GM10266 (cell line): ENCODE data around the gene TADA2A.

Source experiments
- DNase-seq: peaks from one replicate; pipeline ENCODE4 v3.0.0; 2012; ENCODE audit errors: extremely low spot score
- TF ChIP-seq, protein P1 (sequence below): IDR thresholded peaks from 2 replicates; pipeline ENCODE4 v1.5.1; 2012; ENCODE audit warnings: mild to moderate bottlenecking, low read depth; ENCODE audit not compliant: control insufficient read depth, insufficient read depth; ENCODE audit errors: missing control alignments

TADA2A gene

DNA sequence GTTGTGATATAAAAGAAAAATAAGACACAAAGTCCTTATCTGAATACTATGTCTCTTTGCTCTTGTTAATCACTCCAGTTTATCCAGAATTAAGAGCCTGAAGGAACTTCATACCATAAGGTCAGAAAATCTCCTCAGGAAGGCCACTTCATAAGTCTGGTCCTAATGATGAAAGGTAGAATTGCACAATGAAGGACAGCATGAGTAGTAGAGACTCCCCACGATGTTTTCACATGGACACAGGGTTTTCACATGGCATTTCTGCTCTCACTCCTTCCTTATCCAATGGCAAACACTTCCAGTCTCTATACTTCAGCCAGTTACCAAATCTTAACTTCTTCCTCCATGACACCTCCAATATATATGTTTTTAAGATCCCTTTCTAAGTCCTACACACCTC lies 41.1 kb upstream of the TADA2A start:
- DNase-seq = no peak

DNA sequence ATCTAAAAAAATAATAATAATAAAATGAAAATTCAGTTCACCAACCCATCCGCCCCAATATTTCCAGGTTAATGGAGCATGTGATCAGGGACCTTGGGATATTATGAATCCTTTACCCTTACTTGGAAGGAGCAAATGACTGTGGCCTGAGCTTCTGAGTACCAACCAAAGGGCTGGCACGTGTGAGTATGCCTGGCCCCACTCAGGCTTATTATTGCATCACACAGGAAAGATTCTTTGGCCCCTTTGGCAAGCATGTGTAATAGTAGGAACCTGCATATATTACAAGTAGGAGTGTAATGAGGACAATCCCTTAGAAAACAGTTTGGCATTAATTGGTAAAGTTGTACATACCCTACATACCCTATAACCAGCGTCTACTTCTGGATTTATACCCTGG lies 38.1 kb upstream of the TADA2A start:
- no peak for DNase-seq
- TF ChIP-seq, protein P1, sequence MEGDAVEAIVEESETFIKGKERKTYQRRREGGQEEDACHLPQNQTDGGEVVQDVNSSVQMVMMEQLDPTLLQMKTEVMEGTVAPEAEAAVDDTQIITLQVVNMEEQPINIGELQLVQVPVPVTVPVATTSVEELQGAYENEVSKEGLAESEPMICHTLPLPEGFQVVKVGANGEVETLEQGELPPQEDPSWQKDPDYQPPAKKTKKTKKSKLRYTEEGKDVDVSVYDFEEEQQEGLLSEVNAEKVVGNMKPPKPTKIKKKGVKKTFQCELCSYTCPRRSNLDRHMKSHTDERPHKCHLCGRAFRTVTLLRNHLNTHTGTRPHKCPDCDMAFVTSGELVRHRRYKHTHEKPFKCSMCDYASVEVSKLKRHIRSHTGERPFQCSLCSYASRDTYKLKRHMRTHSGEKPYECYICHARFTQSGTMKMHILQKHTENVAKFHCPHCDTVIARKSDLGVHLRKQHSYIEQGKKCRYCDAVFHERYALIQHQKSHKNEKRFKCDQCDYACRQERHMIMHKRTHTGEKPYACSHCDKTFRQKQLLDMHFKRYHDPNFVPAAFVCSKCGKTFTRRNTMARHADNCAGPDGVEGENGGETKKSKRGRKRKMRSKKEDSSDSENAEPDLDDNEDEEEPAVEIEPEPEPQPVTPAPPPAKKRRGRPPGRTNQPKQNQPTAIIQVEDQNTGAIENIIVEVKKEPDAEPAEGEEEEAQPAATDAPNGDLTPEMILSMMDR = no peak

More for the DNA sequence above, 41.1 kb upstream of the TADA2A start:
- TF ChIP-seq, protein P1 = no peak

DNA sequence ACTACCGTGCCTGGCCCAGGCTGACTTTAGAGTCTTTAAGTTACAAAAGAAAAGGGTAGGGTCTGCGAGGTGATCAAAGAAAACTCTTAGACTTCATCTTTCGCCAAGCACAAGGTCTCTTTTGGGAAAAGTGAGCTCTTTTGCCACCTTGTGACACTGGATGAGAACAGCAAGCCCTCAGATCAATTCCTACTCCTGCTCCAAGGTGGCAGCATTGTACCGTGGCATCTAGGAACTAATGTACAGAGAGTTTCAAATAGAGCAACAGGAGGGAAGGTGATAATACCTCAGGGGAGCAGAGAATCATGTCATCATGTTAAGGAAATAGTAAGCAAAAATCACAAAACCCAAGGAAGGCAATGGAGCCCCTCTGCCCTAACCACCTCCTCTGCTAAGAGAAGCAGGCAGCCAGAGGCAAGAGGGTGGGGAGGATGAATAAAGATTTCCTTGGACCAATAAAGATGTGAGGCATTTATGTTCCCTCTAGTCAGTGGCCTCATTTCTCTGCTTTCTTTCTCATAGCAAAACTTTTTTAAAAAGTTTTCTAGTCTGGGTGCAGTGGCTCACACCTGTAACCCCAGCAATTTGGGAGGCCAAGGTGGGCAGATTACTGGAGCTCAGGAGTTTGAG lies 33.0 kb upstream of the TADA2A start:
- DNase-seq = peak; percentile 76
- TF ChIP-seq, protein P1 = peak; percentile 99

DNA sequence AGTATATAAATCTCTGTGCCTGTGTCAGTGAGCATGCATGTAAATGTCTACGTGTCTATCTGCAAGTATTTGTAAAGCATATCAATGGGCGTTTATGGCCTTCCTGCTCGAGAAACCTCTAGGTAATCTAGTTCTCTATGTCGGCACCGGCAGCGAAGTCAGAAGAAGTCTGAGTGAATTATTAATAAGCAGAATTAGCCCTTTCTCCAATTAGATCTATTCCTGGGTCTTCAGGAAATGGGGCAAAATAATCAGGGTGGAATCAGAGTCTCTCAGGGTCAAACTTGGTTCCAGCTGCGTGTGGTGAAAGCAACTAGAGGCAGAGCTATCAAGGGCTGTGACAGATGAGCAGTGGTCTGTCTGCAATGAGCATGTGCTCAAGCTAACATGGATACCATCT lies 31.0 kb upstream of the TADA2A start, which contains the start of gene C17orf78:
C17orf78 (plus strand) TSS at position 280 of the 400 bp plus-strand sequence; CDS start at position 388, 108 bp downstream.
- DNase-seq = no peak
- TF ChIP-seq, protein P1 = no peak

DNA sequence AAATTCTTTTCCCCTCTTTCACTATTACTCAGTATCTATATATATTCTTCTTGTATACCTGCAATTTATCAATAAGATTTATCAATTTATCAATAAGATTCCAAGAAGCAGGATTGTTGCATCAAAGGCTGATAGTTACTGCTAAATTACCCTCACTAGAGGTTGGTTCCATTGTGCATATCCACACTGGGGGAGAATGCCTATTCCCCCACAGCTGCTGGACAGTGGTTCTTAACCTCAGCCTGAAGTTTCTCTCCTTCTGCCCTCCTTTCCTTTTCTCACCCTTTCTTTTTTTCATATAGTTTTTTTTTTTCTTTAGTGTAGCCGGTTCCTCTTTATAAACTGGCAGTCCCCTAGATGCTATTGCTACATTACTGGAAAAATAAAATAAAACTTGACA lies 24.6 kb upstream of the TADA2A start:
- DNase-seq = no peak
- TF ChIP-seq, protein P1 = no peak

DNA sequence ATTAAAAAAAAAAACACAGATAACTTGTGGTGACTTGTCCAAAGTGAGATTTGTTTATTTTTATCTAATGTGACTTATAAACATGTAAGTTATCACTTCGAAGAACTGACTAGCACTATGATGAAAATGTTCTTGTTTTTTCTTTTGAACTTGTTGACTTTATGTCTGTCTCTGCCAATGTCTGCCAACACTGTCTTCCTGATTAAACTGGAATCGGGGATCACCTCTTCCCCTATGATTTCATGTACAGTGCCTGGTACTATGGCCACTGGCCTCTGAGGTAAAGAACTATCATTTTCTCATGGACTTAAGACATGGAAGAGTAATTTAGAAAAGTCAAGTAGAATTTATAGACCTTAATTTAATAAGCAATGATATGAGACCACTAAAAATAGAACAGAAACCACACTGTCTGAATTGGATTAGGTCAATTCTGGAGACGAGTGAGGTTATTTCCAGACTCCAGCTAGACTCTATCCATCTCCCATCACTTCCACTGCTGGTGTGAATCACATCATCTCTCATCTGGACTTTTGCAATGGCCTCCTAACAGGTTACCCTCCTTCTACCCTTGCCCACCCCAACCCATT lies 22.0 kb upstream of the TADA2A start:
- TF ChIP-seq, protein P1 = no peak
- no peak for DNase-seq

DNA sequence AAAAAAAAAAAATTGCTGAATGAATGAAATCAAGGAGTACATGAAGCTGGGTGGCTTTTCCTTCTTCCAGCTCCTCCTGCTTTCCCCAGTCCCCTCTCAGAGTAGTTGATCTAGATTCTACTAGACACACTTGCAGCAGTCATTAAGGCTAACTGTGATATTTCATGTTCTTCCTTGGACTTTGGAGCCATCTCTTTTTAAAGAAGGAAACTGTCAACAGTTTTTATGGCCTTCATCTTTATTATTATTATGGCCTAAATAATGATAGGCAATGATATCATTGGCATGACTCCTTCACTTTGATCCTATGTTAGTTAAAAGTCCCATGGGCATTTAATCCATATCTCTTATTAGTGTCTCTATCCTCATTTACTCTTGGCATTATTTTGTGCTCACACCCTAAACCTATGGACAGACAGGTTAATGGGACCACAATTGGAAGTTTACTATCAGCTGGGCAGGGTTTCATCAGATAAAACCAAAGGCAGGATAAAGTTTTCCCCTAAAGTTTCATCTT lies 21.2 kb upstream of the TADA2A start:
- no peak for DNase-seq
- TF ChIP-seq, protein P1 = no peak
